ENCODE measurements around the gene RTEL1. TPM values are rescaled to one million over a fixed set of nuclear protein-coding genes. Genes with fewer than 3 reads are reported as not detected.
A peak's percentile ranks its signal among the peaks of the same experiment; 100 is the strongest.

RTEL1 gene
- total RNA-seq, 3 donors from 2014 or later, result 50.6 to 67.7 (median 62.3) TPM

- peaks cover 2% of the 10 kb centered on the region for H3K36me3 Mint-ChIP-seq (ENCODE audit: insufficient read depth)
These were observed 40.8 kb downstream of the RTEL1 start for GRCh38 chr20:63698739-63699465.

DNA sequence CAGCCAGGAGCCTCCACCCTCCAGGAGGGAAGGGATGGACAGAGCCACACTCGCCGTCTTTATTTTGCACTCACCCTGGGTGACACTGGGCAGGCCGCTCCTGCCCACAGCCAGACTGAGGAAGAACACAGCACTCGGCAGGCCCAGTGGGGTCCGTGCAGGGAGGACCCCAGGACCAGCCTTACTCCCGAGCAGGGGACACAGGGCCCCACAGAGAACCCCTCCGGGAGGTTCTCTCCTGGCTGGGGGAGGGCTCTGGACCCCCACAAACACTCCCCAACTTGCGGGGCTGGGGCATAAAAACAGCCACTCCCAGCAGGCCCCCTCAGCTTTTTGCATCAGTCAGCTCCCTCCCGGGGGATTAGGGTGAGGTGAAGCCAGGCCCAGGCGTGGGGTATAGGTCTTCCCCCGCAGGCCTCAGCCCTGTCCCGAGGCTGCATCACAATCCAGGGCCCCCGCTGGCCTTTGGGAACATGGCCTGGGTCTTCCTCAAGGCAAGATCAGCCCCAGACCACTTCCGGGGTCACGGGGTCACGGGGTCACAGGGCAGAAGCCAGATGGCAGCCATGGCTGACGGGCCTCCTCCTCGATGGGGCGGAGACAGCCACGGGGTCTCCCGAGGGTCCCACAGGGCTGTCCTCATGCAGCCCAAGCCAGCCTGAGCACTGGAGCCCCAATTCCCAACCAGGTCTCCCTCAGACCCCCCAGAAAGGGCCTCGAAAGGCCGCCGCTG is 41.5 kb downstream of the RTEL1 start:
- DNase-seq (no peak), ATAC-seq (no peak)
- H3K9me3 Mint-ChIP-seq, result no peaks in the 10 kb centered on the region

More at GRCh38 chr20:63698739-63699465, 40.8 kb downstream of the RTEL1 start:
- ATAC-seq (peak; percentile 62 to 75), DNase-seq (peak; percentile 33)
- peaks cover 26% of the 10 kb centered on the region for H3K4me1 Mint-ChIP-seq (ENCODE audit: low read depth)
- no peaks in the 10 kb centered on the region for H3K9me3 Mint-ChIP-seq
- H3K4me3 Mint-ChIP-seq, result peak overlapping the region; percentile 11
- H3K27me3 Mint-ChIP-seq (ENCODE audit: low read depth), result no peaks in the 10 kb centered on the region

GRCh38 chr20:63700199-63701050 is 42.3 kb downstream of the RTEL1 start:
- H3K27me3 Mint-ChIP-seq (ENCODE audit: low read depth), result no peaks in the 10 kb centered on the region
- H3K4me3 Mint-ChIP-seq, result no peak overlapping the region
- peaks cover 6% of the 10 kb centered on the region for H3K36me3 Mint-ChIP-seq (ENCODE audit: insufficient read depth)
- DNase-seq (no peak), ATAC-seq (no peak)
- H3K9me3 Mint-ChIP-seq, result no peaks in the 10 kb centered on the region
- H3K4me1 Mint-ChIP-seq (ENCODE audit: low read depth), result peaks cover 29% of the 10 kb centered on the region

More for the DNA sequence above, 41.5 kb downstream of the RTEL1 start:
- H3K4me3 Mint-ChIP-seq, result peak overlapping the region; percentile 11
- H3K27me3 Mint-ChIP-seq (ENCODE audit: low read depth), result no peaks in the 10 kb centered on the region
- peaks cover 2% of the 10 kb centered on the region for H3K36me3 Mint-ChIP-seq (ENCODE audit: insufficient read depth)
- peaks cover 26% of the 10 kb centered on the region for H3K4me1 Mint-ChIP-seq (ENCODE audit: low read depth)

- ATAC-seq (no peak), DNase-seq (no peak)
- Mint-ChIP-seq H3K4me3 (no peak overlapping the region), H3K36me3 (ENCODE audit: insufficient read depth) (peaks cover 8% of the 10 kb centered on the region), H3K9me3 (no peaks in the 10 kb centered on the region), H3K4me1 (ENCODE audit: low read depth) (peaks cover 31% of the 10 kb centered on the region), H3K27me3 (ENCODE audit: low read depth) (no peaks in the 10 kb centered on the region)
These were observed 42.9 kb downstream of the RTEL1 start for GRCh38 chr20:63701051-63701328.

DNA sequence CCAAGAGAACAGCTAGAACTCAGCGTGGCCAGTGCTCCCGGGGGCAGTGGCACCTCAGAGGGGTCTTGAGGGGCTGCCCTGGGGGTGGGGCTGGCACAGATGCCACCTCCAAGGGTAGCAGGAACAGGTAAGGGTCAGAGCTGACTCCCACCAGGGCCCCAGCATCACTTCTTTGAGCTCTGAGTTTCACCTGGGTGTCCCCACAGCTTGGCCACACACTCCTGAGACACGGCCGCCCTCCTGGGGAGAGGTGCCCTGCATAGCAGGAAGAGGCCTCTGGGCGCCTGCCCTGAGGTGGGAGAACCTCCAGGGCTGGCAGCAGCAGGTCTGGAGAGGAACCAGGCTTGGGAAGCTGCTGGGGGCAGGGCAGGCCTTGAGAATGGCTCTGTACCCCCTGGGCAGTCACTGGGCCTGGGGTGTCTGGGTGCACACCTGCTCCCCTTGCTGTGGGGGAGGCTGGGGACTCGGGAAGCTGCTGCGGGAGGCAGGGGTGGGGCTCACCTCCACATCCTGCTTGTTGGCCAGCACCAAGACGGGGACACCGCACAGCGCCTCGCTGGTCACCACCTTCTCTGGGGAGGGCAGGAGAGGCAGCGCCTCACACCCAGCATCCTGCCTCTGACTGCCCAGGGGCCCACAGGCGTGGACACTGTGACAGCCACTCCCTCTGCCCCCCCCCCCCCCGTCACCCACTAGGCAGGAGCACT is 43.4 kb downstream of the RTEL1 start:
- DNase-seq, result no peak
- H3K9me3 Mint-ChIP-seq, result no peaks in the 10 kb centered on the region
- no peaks in the 10 kb centered on the region for H3K27me3 Mint-ChIP-seq (ENCODE audit: low read depth)

GRCh38 chr20:63702036-63702665 is 44.0 kb downstream of the RTEL1 start:
- Mint-ChIP-seq H3K4me1 (ENCODE audit: low read depth) (peaks cover 34% of the 10 kb centered on the region), H3K9me3 (no peaks in the 10 kb centered on the region), H3K36me3 (ENCODE audit: insufficient read depth) (peaks cover 11% of the 10 kb centered on the region), H3K4me3 (no peak overlapping the region), H3K27me3 (ENCODE audit: low read depth) (no peaks in the 10 kb centered on the region)
- DNase-seq (no peak), ATAC-seq (no peak)

More for the DNA sequence above, 43.4 kb downstream of the RTEL1 start:
- ATAC-seq, result no peak
- no peak overlapping the region for H3K4me3 Mint-ChIP-seq
- H3K36me3 Mint-ChIP-seq (ENCODE audit: insufficient read depth), result peaks cover 8% of the 10 kb centered on the region
- peaks cover 31% of the 10 kb centered on the region for H3K4me1 Mint-ChIP-seq (ENCODE audit: low read depth)

DNA sequence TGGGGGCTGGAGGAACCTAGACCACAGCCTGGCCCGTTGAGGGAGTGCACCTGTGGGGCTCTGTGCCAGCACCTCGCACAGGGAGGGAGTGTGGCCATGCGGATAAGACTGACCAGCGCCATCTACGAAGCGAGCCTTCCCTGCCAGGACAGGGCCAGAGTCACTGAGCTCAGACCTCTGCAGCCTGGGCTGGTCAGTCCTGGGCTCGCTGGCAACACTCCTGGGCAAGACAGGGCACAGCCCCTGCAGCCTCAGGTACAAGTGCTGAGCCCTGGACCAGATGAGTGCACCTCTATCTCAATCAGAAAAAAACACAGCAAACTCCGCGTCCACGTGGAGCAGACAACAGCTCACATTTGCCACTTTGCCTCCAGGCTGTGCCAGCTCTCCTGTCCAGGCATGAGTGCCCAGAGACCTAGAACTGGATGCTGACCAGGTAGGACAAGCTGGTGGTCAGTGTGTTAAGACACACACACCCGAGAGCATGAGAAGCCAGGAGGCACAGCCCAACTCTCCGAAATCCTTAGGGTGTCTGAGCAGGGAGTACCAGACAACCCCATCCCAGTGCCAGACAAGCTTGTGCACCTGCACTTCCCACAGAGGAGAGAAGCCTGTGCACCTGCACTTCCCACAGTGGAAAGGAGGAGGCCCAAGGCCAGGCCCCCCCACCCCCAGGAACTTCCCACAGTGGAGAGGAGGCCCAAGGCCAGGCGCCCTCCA is 44.8 kb downstream of the RTEL1 start:
- H3K9me3 Mint-ChIP-seq, result no peaks in the 10 kb centered on the region
- no peak for ATAC-seq
- H3K36me3 Mint-ChIP-seq (ENCODE audit: insufficient read depth), result peaks cover 11% of the 10 kb centered on the region
- H3K27me3 Mint-ChIP-seq (ENCODE audit: low read depth), result no peaks in the 10 kb centered on the region
- no peak for DNase-seq
- H3K4me1 Mint-ChIP-seq (ENCODE audit: low read depth), result peaks cover 28% of the 10 kb centered on the region
- H3K4me3 Mint-ChIP-seq, result no peak overlapping the region

DNA sequence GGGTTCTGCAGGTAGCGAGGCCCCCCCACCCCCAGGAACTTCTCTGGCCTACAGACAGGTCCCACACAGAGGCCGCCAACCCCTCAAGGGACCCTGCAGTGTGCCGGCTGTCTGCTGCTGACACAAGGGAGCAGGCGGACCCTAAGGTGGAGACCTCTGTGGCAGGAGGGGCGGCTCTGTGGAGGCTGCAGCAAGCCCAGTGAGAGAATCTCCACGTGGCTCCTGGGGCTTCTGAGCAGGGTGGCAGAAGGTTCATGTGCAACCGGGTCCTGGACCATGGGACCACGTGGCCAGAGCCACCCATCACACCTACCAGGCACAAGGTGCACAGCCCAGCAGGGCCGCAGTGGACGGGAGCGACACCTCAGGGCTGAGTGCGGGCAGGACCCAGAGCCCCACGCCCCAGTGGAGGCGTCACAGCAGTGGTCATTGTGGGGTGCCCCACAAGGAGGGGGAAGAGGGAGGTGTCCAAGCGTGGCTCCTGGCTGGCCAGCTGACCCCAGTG is 45.4 kb downstream of the RTEL1 start:
- peaks cover 29% of the 10 kb centered on the region for H3K4me1 Mint-ChIP-seq (ENCODE audit: low read depth)
- no peak overlapping the region for H3K4me3 Mint-ChIP-seq
- DNase-seq (no peak), ATAC-seq (no peak)
- H3K36me3 Mint-ChIP-seq (ENCODE audit: insufficient read depth), result peaks cover 12% of the 10 kb centered on the region
- no peaks in the 10 kb centered on the region for H3K9me3 Mint-ChIP-seq
- no peaks in the 10 kb centered on the region for H3K27me3 Mint-ChIP-seq (ENCODE audit: low read depth)

DNA sequence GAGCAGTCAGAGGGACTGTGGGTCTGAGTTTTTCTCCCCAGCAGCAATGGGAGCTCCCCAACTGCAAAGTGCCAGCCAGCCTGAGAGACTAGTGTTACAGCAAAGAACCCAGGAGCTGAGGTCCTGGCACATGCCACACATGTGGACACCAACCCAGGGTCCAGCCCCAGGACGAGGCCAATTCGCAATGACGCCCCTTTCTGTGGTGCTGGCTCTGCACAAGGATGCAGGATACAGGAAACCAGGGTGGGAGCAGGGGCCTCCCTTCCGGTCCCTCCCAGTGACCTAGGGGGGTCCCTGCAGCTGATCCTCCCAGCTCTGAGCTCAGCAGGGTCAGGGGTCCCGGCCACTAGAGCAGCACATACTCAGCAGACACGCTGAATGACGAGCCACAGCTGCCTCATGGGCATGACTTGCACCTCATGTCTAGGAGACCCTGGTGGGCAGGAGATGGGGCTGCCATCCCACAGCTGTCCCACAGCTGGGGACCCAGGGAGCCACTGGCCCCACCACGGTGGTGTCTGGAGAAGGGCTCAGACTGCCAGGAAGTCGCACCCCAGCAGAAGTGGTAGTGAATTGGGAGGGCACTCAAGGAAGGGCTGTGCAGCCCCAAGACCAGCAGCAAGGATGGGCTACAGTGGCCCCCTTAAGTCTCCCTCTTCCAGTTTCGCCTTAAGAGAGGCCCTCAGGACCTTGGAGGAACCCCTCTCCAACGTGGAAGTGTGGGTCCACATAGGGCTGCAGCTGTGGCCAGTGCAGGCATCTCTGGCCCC is 46.0 kb downstream of the RTEL1 start:
- no peaks in the 10 kb centered on the region for H3K27me3 Mint-ChIP-seq (ENCODE audit: low read depth)
- no peak for DNase-seq

DNA sequence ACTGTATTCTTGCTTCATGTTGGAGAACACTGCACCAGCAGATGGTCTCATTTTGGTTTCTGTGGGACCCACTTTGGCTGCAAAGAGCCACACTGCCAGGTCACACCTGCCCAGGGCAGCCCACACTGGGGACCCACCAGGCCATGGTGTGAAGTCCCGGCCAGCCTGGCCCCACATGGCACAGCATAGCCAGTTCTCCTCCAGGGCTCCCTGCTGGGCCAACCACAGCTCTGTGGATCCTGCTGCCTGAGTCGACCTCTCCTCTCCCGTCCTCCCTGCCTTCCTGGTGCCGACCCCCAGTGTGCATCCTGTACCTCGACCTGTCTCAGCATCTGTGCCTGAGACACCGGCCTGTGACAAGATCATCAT is 46.6 kb downstream of the RTEL1 start:
- DNase-seq (no peak), ATAC-seq (no peak)
- H3K4me3 Mint-ChIP-seq, result peak overlapping the region; percentile 38
- H3K27me3 Mint-ChIP-seq (ENCODE audit: low read depth), result no peaks in the 10 kb centered on the region
- H3K9me3 Mint-ChIP-seq, result no peaks in the 10 kb centered on the region
- peaks cover 35% of the 10 kb centered on the region for H3K4me1 Mint-ChIP-seq (ENCODE audit: low read depth)
- peaks cover 16% of the 10 kb centered on the region for H3K36me3 Mint-ChIP-seq (ENCODE audit: insufficient read depth)

More for the DNA sequence above, 46.0 kb downstream of the RTEL1 start:
- Mint-ChIP-seq H3K4me1 (ENCODE audit: low read depth) (peaks cover 33% of the 10 kb centered on the region), H3K9me3 (no peaks in the 10 kb centered on the region), H3K4me3 (no peak overlapping the region), H3K36me3 (ENCODE audit: insufficient read depth) (peaks cover 16% of the 10 kb centered on the region)
- no peak for ATAC-seq

- Mint-ChIP-seq H3K4me1 (ENCODE audit: low read depth) (peaks cover 36% of the 10 kb centered on the region), H3K9me3 (no peaks in the 10 kb centered on the region), H3K4me3 (peak overlapping the region; percentile 38), H3K36me3 (ENCODE audit: insufficient read depth) (peaks cover 18% of the 10 kb centered on the region), H3K27me3 (ENCODE audit: low read depth) (no peaks in the 10 kb centered on the region)
- no peak for DNase-seq
- ATAC-seq, result no peak
These were observed 47.3 kb downstream of the RTEL1 start for GRCh38 chr20:63705232-63706026.

Measured in activated T-cell treated with anti-CD3 and anti-CD28 coated beads, Interleukin-2, amount 50 U/mL, for 4 hours (primary cell).